Nephron progenitor cell (in vitro differentiated cells): ENCODE data around the gene NR3C1.

Source experiments
- DNase-seq: peaks from one replicate; pipeline ENCODE4 v3.0.0; 2021
- H3K27ac Mint-ChIP-seq: 2 replicates; pipeline ENCODE4 v1.8.0; 2021; ENCODE audit warnings: mild to moderate bottlenecking, moderate library complexity, mixed read lengths
- H3K27me3 Mint-ChIP-seq: 2 replicates; pipeline ENCODE4 v1.8.0; 2021; ENCODE audit warnings: mild to moderate bottlenecking, low read depth, mixed read lengths; ENCODE audit not compliant: poor library complexity
- H3K36me3 Mint-ChIP-seq: 2 replicates; pipeline ENCODE4 v1.8.0; 2021; ENCODE audit warnings: low read depth, mixed read lengths
- H3K4me1 Mint-ChIP-seq: 2 replicates; pipeline ENCODE4 v1.8.0; 2021; ENCODE audit warnings: mixed read lengths
- H3K4me3 Mint-ChIP-seq: 2 replicates; pipeline ENCODE4 v1.8.0; 2021; ENCODE audit warnings: mild to moderate bottlenecking, moderate library complexity, mixed read lengths
- H3K9me3 Mint-ChIP-seq: 2 replicates; pipeline ENCODE4 v1.8.0; 2021; ENCODE audit warnings: mild to moderate bottlenecking, moderate library complexity, mixed read lengths
- CTCF ChIP-seq: fragments of 200-600 bp; sonication (generic); IDR thresholded peaks from 2 replicates; pipeline ENCODE4 v1.5.0; 2021; ENCODE audit warnings: antibody characterized with exemption

Gene NR3C1

GRCh38 chr5:143435210-143435657 is 31.7 kb upstream of the NR3C1 start:
- H3K4me3 Mint-ChIP-seq = no peak overlapping the region
- peaks cover 54% of the 10 kb centered on the region for H3K4me1 Mint-ChIP-seq
- peaks cover 6% of the 10 kb centered on the region for H3K27me3 Mint-ChIP-seq
- no peaks in the 10 kb centered on the region for H3K36me3 Mint-ChIP-seq
- H3K27ac Mint-ChIP-seq = no peak overlapping the region
- no peak for TF ChIP-seq CTCF
- H3K9me3 Mint-ChIP-seq = no peaks in the 10 kb centered on the region
- DNase-seq = no peak

GRCh38 chr5:143434261-143435209 is 31.0 kb upstream of the NR3C1 start:
- DNase-seq = no peak
- Mint-ChIP-seq H3K9me3 (no peaks in the 10 kb centered on the region), H3K27ac (no peak overlapping the region), H3K4me1 (peaks cover 54% of the 10 kb centered on the region), H3K4me3 (no peak overlapping the region), H3K27me3 (peaks cover 6% of the 10 kb centered on the region), H3K36me3 (no peaks in the 10 kb centered on the region)
- TF ChIP-seq CTCF = no peak

DNA sequence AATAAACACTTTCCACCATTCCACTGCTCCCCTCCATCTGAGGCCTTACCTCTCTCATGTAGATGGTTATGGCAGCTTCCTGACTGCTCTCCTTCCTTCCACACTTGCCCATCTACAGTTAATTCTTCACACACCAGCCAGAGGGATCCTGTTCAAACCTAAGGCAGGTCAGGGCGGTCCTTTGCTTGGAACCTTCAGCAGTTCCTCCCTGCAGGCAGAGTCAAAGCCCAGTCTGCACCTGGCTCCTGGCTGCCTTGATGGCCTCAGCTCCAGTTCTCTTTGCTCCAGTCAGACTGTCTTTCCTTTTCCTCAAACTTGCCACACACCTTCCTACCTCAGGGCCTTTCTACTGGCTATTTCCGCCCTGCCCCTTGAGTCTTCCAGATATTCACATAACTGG is 30.2 kb upstream of the NR3C1 start:
- Mint-ChIP-seq H3K27ac (no peak overlapping the region), H3K4me1 (peaks cover 54% of the 10 kb centered on the region), H3K27me3 (peaks cover 6% of the 10 kb centered on the region), H3K4me3 (no peak overlapping the region), H3K9me3 (no peaks in the 10 kb centered on the region), H3K36me3 (no peaks in the 10 kb centered on the region)
- no peak for DNase-seq
- TF ChIP-seq CTCF = no peak

DNA sequence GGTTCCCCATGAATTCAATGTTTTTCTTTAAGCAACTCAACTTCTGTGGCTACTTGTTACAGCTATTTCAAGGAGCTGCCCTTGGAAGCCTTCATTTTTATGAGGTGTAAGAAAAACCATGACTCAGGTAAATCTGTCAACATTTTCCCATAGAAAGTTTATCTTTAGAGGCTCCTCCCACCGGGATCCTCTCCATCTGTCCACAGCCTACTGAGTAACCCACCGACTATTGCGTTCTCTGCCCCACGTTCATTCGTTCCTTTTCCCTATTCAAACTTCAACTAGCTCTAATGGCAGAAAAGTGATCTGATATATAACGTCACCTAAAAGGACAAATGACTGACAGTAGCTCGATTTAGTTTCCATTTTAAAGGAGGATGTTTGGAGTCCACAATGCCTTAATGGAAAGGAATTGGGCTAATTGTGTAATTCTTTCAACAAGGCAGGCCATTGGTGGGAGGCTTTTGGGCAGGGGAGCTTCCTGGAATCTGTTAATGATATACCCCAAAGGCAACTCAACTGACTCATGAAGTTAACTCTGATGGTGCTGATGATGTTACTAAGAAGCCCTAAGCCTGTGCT is 29.3 kb upstream of the NR3C1 start:
- TF ChIP-seq CTCF = no peak
- Mint-ChIP-seq H3K27me3 (peaks cover 6% of the 10 kb centered on the region), H3K4me3 (no peak overlapping the region), H3K36me3 (no peaks in the 10 kb centered on the region), H3K27ac (no peak overlapping the region), H3K4me1 (peaks cover 49% of the 10 kb centered on the region), H3K9me3 (no peaks in the 10 kb centered on the region)
- DNase-seq = no peak

GRCh38 chr5:143431789-143432188 is 28.3 kb upstream of the NR3C1 start:
- TF ChIP-seq CTCF = no peak
- Mint-ChIP-seq H3K27ac (no peak overlapping the region), H3K9me3 (no peaks in the 10 kb centered on the region), H3K4me3 (no peak overlapping the region), H3K4me1 (peaks cover 39% of the 10 kb centered on the region), H3K27me3 (peaks cover 9% of the 10 kb centered on the region), H3K36me3 (no peaks in the 10 kb centered on the region)
- no peak for DNase-seq
